Mammary epithelial cell (primary cell): ENCODE measurements around the gene DST.

Source experiments
- CTCF ChIP-seq, 2 donors: IDR thresholded peaks in 1 of 2; conservative IDR thresholded peaks in 1 of 2; 2 replicates each; pipeline ENCODE4 v1.5.1; 2011 to 2012; ENCODE audit warnings: inconsistent platforms in 2 of 2, low read length in 2 of 2, mild to moderate bottlenecking in 2 of 2, control low read depth in 1 of 2, low read depth in 1 of 2; ENCODE audit not compliant: insufficient read depth in 1 of 2; ENCODE audit errors: extremely low read depth in 1 of 2
- EZH2 ChIP-seq: IDR thresholded peaks from 2 replicates; pipeline ENCODE4 v1.6.1; 2012; ENCODE audit warnings: low read length, inconsistent platforms, borderline replicate concordance

- TF ChIP-seq EZH2 (no peak), CTCF (conservative IDR thresholded peaks at IDR 0.05 in 1 of 2, IDR thresholded peaks at IDR 0.05 in 1 of 2; ENCODE audit: extremely low read depth in 1 of 2, insufficient read depth in 1 of 2, low read depth in 1 of 2, low read length in 2 of 2) (no peak)
Measured at GRCh38 chr6:56529594-56530191, 113.0 kb downstream of the DST start.
